Measurements from ENCODE around the gene KCTD1.

Gene KCTD1

DNA sequence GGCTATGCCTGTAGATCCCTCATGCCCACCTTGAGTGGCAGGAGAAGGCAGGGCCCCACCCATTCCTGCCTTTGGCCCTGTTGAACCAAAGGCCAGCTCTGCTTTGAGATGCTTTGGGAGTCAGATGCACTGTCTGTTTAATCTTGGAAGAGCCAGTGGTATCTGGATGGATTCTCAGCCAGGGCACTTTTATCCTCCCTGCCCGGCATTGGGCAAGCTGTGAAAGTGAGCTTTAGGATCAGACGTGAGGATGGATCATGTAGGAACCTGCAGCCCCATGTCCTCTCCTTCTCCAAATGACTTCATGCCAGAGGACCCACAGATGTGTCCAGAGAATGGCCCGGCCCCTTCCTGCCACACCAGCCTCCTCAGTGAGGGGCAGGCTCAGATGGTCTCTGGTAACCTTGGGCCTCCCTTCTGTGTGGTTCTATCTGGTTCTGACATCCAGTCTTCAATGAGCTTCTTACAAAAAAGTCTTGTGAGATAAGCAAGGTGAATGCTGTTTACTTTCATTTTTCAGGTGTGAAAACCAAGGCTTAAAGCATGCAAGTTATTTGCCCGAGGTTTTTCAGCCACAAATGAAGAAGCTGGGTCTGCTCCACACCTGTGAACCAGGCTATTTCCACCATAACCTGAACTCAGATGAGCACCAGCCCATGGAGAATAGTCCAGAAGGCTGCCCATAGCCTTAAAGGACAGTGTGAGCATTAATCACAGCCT lies 123.8 kb downstream of the KCTD1 start:
- DNase-seq: no peak

DNA sequence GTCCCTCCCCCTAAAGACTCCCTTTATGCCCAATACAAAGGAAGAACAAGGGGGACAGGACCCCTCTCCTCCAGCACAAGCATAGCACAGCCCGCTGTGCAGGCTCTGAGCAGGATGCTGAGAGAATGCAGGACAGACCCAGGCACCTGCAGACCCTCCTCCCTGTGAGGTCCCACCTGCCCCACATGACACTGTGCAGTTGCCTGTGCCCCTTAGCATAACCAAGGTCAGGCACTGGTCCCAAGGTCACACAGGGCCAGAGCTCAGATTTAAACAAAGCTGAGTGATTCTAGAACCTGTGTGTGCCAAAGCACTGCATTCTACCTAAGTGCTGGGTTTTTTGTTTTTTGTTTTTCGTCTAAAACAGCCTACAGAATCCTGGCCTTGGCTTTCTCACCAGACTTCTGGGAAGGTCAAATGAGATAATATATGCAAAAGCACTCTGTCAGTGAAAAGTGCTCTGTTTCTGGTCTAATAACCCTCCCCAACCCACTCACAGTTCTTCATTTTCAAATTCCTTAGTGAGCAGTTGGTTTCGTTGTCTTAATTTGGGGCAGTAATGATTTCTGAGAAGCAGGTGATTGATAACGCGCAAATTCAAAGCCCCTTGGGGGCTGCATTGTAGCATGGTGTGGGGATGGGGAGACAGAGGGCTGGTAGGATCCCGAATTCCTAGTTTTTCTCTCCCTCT lies 125.7 kb downstream of the KCTD1 start:
- DNase-seq: no peak

DNA sequence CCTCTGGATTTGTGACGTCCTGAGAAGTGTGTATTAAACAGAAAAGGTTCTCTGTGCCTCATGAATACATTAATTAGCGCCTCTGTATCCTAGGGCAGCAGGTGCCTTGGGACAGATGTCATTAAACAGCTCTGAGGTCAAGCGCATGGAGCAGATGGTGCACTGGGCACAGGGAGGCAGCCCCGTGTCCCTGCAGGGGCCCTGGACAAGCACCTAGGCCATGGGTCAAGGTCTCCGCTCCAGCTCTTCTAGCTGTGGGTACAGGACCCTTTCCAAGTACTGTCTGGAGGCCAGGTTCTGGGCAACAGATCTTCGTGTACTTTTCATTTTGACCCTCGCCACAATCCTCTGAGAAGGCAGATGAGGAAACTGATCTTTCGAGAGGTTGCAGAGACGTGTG lies 126.4 kb downstream of the KCTD1 start:
- no peak for DNase-seq

DNA sequence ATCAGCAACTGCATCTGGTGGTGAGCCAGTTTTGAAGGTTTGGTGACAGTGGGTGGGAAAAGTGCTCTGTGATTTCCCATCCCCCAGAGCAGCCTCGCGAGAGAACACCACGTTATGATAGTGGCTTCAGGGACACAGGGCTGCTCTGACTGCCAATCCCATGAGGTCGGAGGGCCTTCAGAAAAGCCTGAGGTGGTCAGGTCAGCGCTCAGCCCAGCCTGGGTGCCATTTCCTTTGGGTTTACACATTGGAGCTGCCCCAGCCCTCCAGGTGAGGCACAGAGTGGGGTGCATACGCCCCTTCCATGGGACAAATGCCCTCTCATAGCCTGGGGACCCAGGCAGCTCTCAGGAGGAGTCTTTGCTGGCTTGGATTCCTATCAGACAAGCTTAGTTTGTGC lies 126.8 kb downstream of the KCTD1 start:
- no peak for DNase-seq

DNA sequence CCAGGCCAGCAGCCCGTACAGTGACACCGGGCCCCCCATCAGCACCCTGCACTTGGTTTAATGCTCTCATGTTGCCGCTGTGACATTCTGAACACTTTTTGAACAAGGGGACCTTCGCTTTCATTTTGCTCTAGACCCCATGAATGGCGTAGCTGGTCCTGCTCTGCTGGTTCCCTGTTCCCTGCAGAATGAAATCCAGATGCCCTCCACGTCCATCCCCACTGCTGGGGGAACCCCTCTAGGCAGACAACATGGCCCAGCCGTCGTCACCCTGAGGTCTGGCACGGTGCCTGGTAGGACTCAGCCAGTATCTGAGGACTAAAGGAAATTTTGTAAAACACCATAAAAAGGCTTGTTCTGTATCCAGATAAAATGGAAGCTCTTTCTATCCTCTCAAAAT lies 128.6 kb downstream of the KCTD1 start:
- peak in 1 of 2 experiments; percentile 6 for DNase-seq

DNA sequence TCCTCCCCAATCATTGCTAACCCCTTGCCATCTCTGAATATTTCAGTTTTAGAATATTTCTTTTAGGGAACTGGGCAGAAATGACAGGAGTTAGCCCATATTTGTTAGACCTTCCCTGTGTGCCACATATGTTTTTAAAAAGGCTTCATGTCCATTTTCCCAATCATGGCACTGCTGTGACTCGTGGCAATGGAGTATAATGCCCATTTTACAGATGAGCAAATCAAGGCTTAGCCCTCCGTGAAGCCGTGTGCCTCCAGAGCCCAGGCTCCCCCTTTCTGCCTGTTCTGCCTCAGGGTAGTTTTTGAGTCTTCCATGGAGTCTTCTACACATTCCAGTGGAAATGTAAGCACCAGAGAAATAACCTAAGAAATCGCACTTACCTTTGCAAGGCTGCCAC lies 130.1 kb downstream of the KCTD1 start:
- DNase-seq: no peak

DNA sequence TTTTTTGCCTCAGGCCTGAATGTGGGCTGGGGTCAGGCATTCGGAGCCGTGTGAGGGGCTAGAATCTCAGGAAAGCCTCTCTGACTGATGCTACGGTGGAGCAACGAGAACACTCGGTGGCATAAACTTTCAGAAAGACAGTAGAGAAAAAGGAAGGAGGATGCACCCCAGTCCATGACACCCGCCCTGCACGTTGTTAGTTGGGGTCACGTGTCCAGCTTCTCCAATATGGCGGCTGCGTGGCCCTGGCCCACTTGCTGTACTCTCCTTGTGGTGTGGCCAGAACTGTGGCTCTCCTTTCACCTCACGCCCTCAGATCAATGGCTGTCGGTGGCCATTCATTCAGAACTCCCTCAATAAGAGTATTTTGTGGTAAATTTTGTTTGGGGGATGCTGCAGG lies 131.2 kb downstream of the KCTD1 start:
- no peak for DNase-seq

DNA sequence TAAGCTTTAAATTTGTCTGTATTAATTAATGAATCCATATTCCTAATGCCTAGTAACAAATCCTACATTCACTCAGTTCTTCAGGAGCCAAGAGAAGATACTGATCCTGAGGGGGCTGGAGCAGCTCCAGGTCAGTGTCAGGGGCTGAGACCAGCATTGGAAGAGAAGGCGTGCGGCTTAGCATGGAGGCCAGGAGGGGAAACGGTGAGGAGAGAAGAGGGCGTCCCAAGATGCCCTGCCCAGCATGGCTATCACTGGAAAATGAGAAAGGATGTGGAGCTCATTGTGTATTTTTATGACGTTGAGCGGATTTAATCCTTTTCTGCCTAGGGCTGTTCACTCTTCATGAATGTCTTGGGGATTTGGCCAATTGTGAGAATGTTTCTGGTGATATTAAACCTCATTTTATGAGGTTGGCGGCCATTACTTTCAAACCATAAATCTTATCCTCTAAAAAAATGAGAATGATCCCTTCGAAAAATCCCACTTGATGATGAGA lies 131.7 kb downstream of the KCTD1 start:
- DNase-seq: no peak

DNA sequence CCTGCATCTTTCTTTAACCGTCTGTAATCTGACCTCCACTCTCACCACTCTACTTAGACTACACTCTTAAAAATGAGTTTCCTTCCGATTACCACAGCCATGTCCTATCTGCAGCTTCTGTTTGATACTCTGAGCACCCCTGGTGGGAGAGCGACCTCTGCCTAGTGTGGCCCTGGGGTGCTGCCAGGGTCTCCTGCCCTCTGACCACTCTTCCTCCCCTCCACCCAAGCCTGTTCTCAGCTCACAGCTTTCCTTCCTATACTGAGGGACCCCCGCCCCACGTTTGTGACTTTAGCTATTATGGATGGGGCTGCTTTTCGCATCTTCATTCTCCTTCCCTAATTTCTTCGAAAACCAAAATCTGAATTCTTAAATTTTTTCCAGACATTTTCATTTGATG lies 132.7 kb downstream of the KCTD1 start:
- no peak for DNase-seq

DNA sequence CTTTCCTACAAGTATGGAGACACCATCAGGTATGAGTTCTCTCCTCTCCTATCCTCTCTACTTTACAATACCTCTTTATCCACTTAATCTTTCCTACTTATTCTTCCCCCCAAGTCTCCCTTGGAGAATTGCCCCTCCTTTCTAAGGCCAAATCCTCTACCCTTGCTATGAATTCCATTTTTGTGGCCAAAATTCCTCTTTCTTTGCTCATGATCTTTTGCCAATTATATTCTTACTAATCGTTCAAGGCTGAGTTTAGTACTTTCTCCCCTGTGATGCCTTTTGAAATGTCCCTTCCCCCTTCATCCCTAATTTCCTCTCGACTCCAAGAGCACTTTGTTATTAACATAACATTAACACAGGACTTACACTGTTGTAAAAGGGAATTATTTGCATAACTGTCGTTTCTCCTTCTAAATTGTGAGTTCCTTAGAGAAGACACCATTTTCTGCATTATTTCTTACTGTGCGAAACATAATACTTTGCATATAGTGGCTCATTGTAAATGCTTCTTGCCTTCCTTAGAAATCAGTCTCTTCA lies 133.4 kb downstream of the KCTD1 start:
- no peak for DNase-seq

DNA sequence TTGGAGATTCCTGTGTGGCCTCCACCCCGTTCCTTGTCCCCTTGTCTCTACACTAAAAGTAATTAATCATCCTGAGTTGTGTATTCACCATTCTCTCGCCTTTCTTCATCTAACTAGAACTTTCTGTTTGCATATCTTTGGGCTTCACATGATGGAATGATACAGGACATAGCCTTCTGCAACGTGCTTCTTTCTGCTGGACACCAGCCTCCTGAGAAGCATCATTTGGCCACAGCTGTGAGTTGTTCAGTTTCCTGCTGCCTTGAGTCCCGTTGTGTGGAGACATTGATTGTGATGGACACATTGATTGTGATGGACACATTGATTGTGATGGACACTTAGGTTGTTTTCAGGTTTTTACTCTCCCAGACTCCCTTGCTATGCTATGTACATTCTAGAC lies 139.3 kb downstream of the KCTD1 start:
- DNase-seq: no peak

DNA sequence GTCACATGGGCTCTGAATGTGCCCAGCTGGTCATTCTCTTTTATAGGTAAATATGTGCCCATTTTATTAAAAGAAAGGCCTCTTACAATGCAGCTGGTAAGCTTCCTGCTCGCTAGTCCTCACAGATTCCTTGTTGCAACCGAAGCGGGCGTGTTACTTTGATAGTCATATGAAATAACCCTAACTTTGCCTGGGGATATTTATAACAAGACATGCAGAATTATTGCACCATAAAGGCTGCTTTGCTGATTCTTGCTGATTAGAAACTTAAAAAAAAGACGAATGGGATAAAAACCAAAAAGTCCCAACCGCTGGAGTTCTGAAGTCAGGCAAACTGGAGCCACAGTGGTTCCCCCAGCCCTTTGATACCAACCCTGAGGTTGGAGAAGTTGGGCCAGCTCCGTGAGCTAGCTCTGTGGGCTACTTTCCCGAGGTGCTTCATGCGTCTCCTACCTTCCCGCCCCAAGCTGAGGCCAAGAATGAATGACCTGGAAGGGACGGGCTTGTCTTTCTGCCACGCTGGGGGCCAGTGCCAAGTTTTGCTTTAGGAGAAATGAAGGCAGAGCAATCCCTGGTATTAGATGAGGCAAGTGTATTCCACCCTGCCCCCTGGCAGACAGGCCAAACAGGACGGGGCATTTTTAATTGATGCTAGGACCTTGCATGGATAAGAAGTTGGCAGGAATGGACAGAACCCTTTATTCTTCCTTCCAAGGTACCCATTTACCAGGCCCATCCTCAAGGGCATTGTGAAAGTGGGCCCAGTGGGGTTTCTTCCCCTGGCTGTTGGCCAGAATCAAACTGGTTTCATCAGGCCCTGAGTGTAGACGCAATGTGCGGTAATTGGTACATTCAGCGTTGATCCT lies 140.4 kb downstream of the KCTD1 start:
- no peak for DNase-seq

DNA sequence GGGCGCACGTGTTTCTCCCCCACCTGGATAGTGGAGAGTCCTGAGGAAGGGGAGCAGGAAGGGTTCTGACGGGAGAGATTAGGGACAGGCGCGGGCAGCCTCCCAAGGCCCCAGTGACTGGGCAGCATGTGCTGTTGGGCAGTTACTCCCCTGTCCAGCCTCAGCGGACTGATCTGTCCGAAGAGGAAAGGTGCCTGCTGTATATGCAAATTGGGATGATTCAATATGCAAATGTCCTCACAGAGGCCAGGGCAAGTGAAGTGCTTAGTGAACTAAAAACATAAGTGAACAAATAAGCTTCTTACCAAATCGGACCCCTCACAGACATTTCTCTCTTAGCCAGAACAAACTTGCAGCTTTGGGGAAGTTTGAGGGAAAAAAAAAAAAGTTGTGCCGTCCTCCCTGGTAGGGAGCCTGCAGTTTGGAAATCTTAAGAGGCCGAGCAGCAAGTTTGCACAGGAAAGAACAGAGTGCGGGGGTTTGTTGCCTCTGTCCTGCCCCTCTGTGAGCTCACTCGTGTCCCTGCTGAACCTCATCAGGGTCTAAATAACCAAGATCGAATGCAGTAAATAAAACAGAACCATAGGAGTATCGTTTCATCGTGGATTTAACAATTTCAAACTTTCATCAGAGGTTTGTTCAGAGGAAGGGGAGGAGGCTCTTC lies 141.4 kb downstream of the KCTD1 start:
- no peak for DNase-seq

DNA sequence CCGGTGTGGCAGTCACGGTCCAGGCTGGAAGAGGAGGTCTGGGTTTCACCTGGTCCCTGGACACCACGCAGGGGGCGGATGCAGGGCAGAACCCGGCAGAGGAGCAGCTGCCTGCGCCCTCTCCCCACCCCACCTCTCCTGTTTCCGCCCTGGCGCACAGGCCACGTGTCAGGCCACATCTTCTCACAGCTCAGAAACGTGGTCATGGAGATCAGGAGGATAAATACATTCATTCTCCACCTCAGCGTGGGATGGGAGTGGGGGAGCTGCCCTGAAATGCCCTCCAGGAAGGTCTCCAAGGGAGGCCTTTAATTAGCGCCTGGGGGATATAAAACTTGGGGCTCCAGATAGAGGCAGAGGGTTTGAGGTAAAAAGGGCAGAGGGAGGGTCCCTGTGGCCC lies 142.0 kb downstream of the KCTD1 start:
- no peak for DNase-seq

DNA sequence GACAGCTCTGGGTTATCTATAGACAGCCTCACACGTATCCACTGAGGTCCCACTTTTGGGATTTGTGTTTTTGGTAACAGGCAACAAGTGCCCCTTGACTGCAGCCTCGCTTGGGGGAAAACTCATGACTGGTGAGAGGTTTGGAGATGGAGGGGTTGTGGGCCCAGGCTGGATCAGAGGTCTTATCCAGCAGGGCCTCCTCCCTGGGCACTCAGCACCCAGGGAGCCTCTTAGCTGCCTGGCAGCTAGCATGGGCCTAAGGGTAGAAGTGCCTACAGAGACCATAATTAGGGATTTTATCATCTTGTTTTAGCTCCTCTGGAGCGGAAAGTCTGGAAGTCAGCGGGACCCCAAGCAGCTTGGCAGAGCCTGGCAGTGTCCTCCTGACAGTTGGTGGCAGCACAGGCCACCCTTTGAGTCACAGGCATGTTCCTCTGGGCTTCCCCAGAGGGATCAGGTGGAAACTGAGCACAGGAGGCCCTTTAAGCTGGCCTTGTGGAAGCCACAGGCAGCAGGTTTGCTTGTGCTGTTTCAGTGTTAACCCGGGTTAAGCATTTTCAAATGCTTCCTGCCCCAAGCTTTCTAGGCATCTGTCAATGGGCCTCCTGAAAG lies 143.1 kb downstream of the KCTD1 start:
- peak in 1 of 2 experiments; percentile 47 for DNase-seq

All from NCI-H446 (cell line).